ENCODE results near the gene PSMD11. TPM values are rescaled to one million over a fixed set of nuclear protein-coding genes. Genes with fewer than 3 reads are reported as not detected.

Gene PSMD11
- total RNA-seq, 2 experiments from 2014 or later: 81.0 to 137 TPM

DNA sequence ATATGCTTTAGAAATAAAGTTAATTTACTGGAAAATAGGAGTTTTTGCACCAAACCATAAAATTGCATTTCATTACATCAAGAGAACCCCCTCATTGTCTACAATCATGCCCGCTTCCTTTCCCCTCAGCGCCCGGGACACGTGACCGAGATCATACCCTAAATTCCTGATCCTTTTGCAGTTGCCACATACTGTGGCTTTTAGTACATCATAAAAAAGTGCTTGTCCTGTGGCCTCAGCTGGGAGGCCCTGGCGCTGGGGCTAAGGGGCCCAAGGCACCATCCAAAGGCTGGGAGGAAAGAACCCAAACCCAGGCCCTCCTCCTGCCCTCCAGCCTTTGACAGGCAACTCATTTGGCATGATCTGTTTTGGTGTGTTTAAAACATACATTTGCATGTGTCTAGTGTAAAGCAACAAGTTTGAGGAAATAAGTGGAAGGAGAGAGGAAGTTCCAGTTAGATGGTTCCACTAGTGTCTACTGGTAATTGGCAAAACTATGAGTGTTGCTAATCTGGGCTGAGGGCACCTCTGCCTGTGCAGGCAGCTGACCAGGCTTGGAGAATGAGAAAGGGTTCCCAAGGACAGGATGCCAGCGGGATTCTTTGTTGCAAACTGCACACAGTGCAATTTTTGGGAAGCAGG, 48.5 kb downstream of the PSMD11 start:
- Histone ChIP-seq H3K4me2 (ENCODE audit: low read length) (no peak overlapping the region), H3K9me3 (ENCODE audit: low read length) (no peaks in the 10 kb centered on the region), H3K9me2 (ENCODE audit: insufficient read depth, low read length) (no peaks in the 10 kb centered on the region), H3K36me3 (ENCODE audit: insufficient read depth, low read length) (no peaks in the 10 kb centered on the region), H3K79me2 (ENCODE audit: insufficient read depth, low read depth, low read length) (no peaks in the 10 kb centered on the region), H3K27ac (ENCODE audit: low read depth, low read length, poor library complexity, severe bottlenecking) (no peak overlapping the region), H3K4me1 (ENCODE audit: insufficient read depth, low read length, poor library complexity, severe bottlenecking) (peaks cover 8% of the 10 kb centered on the region), H3K4me3 (ENCODE audit: low read depth, low read length, poor library complexity, severe bottlenecking) (no peak overlapping the region), H2AFZ (ENCODE audit: low read length) (no peak overlapping the region), H4K20me1 (ENCODE audit: insufficient read depth, low read length) (no peaks in the 10 kb centered on the region)
- intact Hi-C loops (cut with micrococcal nuclease; ENCODE audit: unreplicated experiment): no loop called here
- ChIA-PET POLR2A (interaction anchor here (0.6 kb wide), 1 partner anchor 271 kb away, joined by 3 read pairs; no protein-coding TSS in a partner anchor), CTCF (ENCODE audit: unreplicated experiment) (no interaction called here)
- no TSS peak for BruUV-seq (replicated peaks)
- no peak for DNase-seq (ENCODE audit: low spot score)
- TF ChIP-seq, protein P1, sequence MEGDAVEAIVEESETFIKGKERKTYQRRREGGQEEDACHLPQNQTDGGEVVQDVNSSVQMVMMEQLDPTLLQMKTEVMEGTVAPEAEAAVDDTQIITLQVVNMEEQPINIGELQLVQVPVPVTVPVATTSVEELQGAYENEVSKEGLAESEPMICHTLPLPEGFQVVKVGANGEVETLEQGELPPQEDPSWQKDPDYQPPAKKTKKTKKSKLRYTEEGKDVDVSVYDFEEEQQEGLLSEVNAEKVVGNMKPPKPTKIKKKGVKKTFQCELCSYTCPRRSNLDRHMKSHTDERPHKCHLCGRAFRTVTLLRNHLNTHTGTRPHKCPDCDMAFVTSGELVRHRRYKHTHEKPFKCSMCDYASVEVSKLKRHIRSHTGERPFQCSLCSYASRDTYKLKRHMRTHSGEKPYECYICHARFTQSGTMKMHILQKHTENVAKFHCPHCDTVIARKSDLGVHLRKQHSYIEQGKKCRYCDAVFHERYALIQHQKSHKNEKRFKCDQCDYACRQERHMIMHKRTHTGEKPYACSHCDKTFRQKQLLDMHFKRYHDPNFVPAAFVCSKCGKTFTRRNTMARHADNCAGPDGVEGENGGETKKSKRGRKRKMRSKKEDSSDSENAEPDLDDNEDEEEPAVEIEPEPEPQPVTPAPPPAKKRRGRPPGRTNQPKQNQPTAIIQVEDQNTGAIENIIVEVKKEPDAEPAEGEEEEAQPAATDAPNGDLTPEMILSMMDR (conservative IDR thresholded peaks at IDR 0.05; ENCODE audit: low read length): no peak
- TF ChIP-seq EZH2phosphoT487 (IDR thresholded peaks at IDR 0.05; ENCODE audit: borderline replicate concordance, low read depth, low read length): no peak

DNA sequence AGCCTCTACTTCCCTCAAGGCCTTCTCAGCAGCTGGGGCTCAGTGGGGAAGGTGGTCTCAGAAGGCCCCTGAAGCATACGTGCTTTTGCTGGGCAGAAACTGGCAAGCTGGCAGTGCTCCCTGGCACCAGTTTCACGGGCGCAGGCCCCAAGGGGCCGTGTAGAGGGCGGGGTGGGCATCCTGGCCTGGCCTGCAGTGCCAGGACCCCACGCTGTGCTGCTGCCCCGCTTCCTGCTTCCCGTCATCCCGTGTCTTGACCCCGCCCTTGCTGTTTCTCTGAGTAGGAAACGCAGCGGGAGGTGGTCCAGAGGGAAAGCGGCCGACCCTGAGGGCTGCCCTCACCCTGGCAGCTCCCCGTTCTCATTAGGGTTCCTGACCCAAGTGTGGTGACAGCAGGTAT, 49.3 kb downstream of the PSMD11 start:
- no peak for DNase-seq (ENCODE audit: low spot score)
- no peak overlapping the region for H3K4me3 ChIP-seq (ENCODE audit: low read depth, low read length, poor library complexity, severe bottlenecking)
- no peak overlapping the region for H3K4me2 ChIP-seq (ENCODE audit: low read length)
- no peaks in the 10 kb centered on the region for H3K36me3 ChIP-seq (ENCODE audit: insufficient read depth, low read length)
- BruUV-seq (replicated peaks): no TSS peak
- TF ChIP-seq EZH2phosphoT487 (IDR thresholded peaks at IDR 0.05; ENCODE audit: borderline replicate concordance, low read depth, low read length): no peak
- TF ChIP-seq, protein P1 (conservative IDR thresholded peaks at IDR 0.05; ENCODE audit: low read length): no peak
- H3K79me2 ChIP-seq (ENCODE audit: insufficient read depth, low read depth, low read length): no peaks in the 10 kb centered on the region
- no peak overlapping the region for H2AFZ ChIP-seq (ENCODE audit: low read length)
- no peaks in the 10 kb centered on the region for H3K9me3 ChIP-seq (ENCODE audit: low read length)
- H3K4me1 ChIP-seq (ENCODE audit: insufficient read depth, low read length, poor library complexity, severe bottlenecking): peaks cover 8% of the 10 kb centered on the region
- no peaks in the 10 kb centered on the region for H4K20me1 ChIP-seq (ENCODE audit: insufficient read depth, low read length)
- POLR2A ChIA-PET: interaction anchor here (0.5 to 0.6 kb wide), 2 partner anchors 18 to 270 kb away, joined by 3 to 4 read pairs; no protein-coding TSS in a partner anchor
- intact Hi-C loops (cut with micrococcal nuclease; ENCODE audit: unreplicated experiment): no loop called here
- H3K27ac ChIP-seq (ENCODE audit: low read depth, low read length, poor library complexity, severe bottlenecking): no peak overlapping the region
- CTCF ChIA-PET (ENCODE audit: unreplicated experiment): no interaction called here
- H3K9me2 ChIP-seq (ENCODE audit: insufficient read depth, low read length): no peaks in the 10 kb centered on the region

DNA sequence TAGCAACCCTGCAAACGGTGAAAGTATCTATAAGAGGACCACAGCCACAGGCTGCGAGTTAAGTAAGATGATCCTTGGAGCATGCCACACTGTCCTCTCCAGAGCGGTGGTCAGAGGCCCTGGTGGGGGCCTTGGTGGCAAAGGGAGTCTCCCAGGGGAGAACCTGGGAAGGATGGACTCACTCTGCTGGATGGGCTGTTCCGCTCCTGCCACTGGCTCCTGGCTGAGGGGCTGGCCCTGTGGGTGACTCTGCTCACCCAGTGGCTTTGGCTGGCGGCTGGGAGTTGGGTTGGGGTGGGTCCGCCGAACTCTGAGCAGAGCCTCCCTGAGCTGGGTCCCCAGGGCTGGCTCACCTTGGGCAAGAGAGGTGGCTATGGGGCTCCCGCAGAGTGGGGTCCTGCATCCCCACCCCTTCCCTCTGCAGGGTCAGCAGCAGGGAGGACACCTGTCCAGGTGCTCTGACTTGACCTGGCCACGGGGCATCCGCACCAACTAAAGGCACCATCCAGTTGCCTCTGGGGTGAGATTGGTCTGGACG, 49.7 kb downstream of the PSMD11 start:
- Histone ChIP-seq H3K36me3 (ENCODE audit: insufficient read depth, low read length) (no peaks in the 10 kb centered on the region), H3K9me3 (ENCODE audit: low read length) (no peaks in the 10 kb centered on the region), H3K4me2 (ENCODE audit: low read length) (no peak overlapping the region), H4K20me1 (ENCODE audit: insufficient read depth, low read length) (no peaks in the 10 kb centered on the region), H3K79me2 (ENCODE audit: insufficient read depth, low read depth, low read length) (no peaks in the 10 kb centered on the region), H3K4me1 (ENCODE audit: insufficient read depth, low read length, poor library complexity, severe bottlenecking) (peaks cover 8% of the 10 kb centered on the region), H3K4me3 (ENCODE audit: low read depth, low read length, poor library complexity, severe bottlenecking) (no peak overlapping the region), H2AFZ (ENCODE audit: low read length) (no peak overlapping the region), H3K9me2 (ENCODE audit: insufficient read depth, low read length) (no peaks in the 10 kb centered on the region), H3K27ac (ENCODE audit: low read depth, low read length, poor library complexity, severe bottlenecking) (no peak overlapping the region)
- ChIA-PET POLR2A (no interaction called here), CTCF (ENCODE audit: unreplicated experiment) (no interaction called here)
- DNase-seq (ENCODE audit: low spot score): no peak
- intact Hi-C loops (cut with micrococcal nuclease; ENCODE audit: unreplicated experiment): no loop called here
- no peak for TF ChIP-seq EZH2phosphoT487 (IDR thresholded peaks at IDR 0.05; ENCODE audit: borderline replicate concordance, low read depth, low read length)
- TF ChIP-seq, protein P1 (conservative IDR thresholded peaks at IDR 0.05; ENCODE audit: low read length): no peak
- no TSS peak for BruUV-seq (replicated peaks)

Measured in OCI-LY7 (cell line).